ENCODE results near the gene EMP3.

The EMP3 gene

GRCh38 chr19:48379058-48379457, 53.7 kb downstream of the EMP3 start:
- DNase-seq (ENCODE audit: low read depth), result no peak

Data from GM04504 (cell line).